Retinal pigment epithelial cell (primary cell): ENCODE measurements around the gene GVQW3.

Experiments used
- DNase-seq: peaks from one replicate; pipeline ENCODE4 v3.0.0-alpha.2; 2010; ENCODE audit warnings: low read depth
- H3K4me3 ChIP-seq: 2 replicates; pipeline ENCODE4 v1.5.1; 2011; ENCODE audit warnings: mild to moderate bottlenecking, low read length, control low read depth, moderate library complexity
- TF ChIP-seq, protein P1 (sequence below): conservative IDR thresholded peaks from 2 replicates; pipeline ENCODE4 v1.5.1; 2011; ENCODE audit warnings: low read depth, low read length, control low read depth, inconsistent platforms

GVQW3 gene

DNA sequence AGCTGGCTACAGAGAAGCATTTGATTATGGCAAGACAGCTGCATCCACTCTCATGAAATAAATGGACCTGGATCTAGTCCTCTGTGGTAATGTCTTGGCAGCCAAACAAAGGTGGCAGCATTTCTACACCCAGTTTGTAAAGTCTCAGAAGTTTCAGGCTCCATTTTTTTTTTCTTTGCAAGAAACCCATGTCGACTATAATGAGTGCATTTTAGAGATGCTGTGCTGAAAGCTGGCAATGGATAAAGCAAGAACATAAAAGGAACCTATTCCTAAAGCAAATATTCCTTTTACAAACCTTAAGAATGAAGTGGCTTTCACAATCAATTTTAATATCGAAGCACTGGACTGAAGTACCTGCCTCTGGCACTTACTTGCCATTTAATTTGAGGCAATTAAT is 33.7 kb upstream of the GVQW3 start:
- no peak for DNase-seq
- TF ChIP-seq, protein P1, sequence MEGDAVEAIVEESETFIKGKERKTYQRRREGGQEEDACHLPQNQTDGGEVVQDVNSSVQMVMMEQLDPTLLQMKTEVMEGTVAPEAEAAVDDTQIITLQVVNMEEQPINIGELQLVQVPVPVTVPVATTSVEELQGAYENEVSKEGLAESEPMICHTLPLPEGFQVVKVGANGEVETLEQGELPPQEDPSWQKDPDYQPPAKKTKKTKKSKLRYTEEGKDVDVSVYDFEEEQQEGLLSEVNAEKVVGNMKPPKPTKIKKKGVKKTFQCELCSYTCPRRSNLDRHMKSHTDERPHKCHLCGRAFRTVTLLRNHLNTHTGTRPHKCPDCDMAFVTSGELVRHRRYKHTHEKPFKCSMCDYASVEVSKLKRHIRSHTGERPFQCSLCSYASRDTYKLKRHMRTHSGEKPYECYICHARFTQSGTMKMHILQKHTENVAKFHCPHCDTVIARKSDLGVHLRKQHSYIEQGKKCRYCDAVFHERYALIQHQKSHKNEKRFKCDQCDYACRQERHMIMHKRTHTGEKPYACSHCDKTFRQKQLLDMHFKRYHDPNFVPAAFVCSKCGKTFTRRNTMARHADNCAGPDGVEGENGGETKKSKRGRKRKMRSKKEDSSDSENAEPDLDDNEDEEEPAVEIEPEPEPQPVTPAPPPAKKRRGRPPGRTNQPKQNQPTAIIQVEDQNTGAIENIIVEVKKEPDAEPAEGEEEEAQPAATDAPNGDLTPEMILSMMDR = no peak
- H3K4me3 ChIP-seq = no peak overlapping the region

- H3K4me3 ChIP-seq = no peak overlapping the region
- TF ChIP-seq, protein P1 = no peak
- no peak for DNase-seq
These were observed 32.8 kb upstream of the GVQW3 start for GRCh38 chr11:76348348-76348747.

DNA sequence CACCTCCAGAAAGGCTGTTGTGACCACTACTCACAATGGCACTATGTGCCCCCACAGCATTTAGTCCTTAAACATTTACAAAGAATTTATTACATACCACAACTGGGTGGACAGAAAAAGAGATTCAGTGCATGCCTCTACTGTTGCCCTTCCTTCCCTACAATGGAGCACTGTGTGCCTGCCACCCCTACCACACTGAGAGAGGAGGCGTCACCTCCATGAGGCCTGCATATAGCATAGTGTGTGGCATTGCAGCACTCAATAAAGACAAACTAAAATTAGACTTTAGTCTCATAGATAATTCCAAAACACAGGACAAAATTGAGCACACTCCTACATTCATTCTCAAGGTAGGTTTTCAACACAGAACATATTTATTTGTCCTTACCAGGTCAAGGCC is 26.0 kb upstream of the GVQW3 start:
- DNase-seq = no peak
- TF ChIP-seq, protein P1 = no peak
- H3K4me3 ChIP-seq = no peak overlapping the region

GRCh38 chr11:76361374-76361773 is 19.7 kb upstream of the GVQW3 start:
- H3K4me3 ChIP-seq = no peak overlapping the region
- DNase-seq = no peak
- TF ChIP-seq, protein P1 = no peak

- no peak for DNase-seq
- TF ChIP-seq, protein P1 = no peak
These were observed 19.3 kb upstream of the GVQW3 start for GRCh38 chr11:76361776-76362175.

DNA sequence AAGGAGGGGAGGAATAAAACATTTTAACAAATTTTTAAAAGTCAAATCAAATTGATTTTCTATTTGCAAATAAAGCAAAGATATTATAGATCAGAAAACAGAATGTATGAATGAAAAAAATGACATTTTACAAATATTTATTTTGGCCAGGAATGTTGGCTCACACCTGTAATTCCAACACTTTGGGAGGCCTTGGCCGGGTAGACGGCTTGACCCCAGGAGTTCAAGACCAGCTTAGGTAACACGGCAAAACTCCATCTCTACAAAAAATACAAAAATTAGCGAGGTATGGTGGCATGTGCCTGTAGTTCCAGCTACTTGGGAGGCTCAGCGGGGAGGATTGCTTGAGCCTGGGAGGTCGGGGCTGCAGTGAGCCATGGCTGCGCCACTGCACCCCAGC is 18.4 kb upstream of the GVQW3 start:
- TF ChIP-seq, protein P1 = no peak
- DNase-seq = no peak
- no peak overlapping the region for H3K4me3 ChIP-seq

More at GRCh38 chr11:76361776-76362175, 19.3 kb upstream of the GVQW3 start:
- no peak overlapping the region for H3K4me3 ChIP-seq

- TF ChIP-seq, protein P1 = no peak
- DNase-seq = no peak
These were observed 16.0 kb upstream of the GVQW3 start for GRCh38 chr11:76365038-76365679.

More at GRCh38 chr11:76365038-76365679, 16.0 kb upstream of the GVQW3 start:
- H3K4me3 ChIP-seq = no peak overlapping the region
